ENCODE results near the gene PDILT. TPM values are rescaled to one million over a fixed set of nuclear protein-coding genes. Genes with fewer than 3 reads are reported as not detected.

Gene PDILT
- total RNA-seq, 1 experiment from 2014 or later: not detected

GRCh38 chr16:20395946-20396345 is 8.6 kb downstream of the PDILT start:
- Histone ChIP-seq H3K4me2 (ENCODE audit: insufficient read depth, insufficient read length, low read length) (no peak overlapping the region), H3K79me2 (ENCODE audit: insufficient read depth, low read length) (no peaks in the 10 kb centered on the region), H3K79me1 (ENCODE audit: insufficient read depth, low read depth, low read length, poor library complexity, severe bottlenecking) (no peaks in the 10 kb centered on the region), H3K27ac (ENCODE audit: insufficient read length, low read depth, low read length) (no peak overlapping the region), H4K20me1 (ENCODE audit: control insufficient read depth, insufficient read depth, insufficient read length) (no peaks in the 10 kb centered on the region), H3K18ac (ENCODE audit: insufficient read length, low read depth, low read length) (no peak overlapping the region), H2BK15ac (ENCODE audit: low read depth, low read length) (no peak overlapping the region), H2AFZ (ENCODE audit: low read length) (no peak overlapping the region), H3K4ac (ENCODE audit: low read depth, low read length) (no peak overlapping the region), H3T11ph (ENCODE audit: low read length) (no peak overlapping the region), H4K8ac (replicated peaks; ENCODE audit: insufficient read length, low read depth, low read length) (no peak overlapping the region), H2BK20ac (ENCODE audit: low read depth, low read length, poor library complexity, severe bottlenecking) (no peak overlapping the region), H2AK5ac (ENCODE audit: insufficient read length, low read length) (no peak overlapping the region), H3K56ac (ENCODE audit: insufficient read length, low read depth, low read length) (no peak overlapping the region), H3K9me3 (ENCODE audit: control insufficient read depth, low read depth, low read length) (no peaks in the 10 kb centered on the region), H3K23me2 (ENCODE audit: insufficient read length, low read depth, low read length, poor library complexity, severe bottlenecking) (no peaks in the 10 kb centered on the region), H3K4me1 (ENCODE audit: insufficient read depth, low read length) (no peaks in the 10 kb centered on the region), H3K23ac (ENCODE audit: insufficient read length, low read depth, low read length) (no peak overlapping the region), H3K27me3 (ENCODE audit: insufficient read depth, low read length) (no peaks in the 10 kb centered on the region), H3K14ac (ENCODE audit: insufficient read depth, low read length) (no peak overlapping the region), H2BK5ac (ENCODE audit: insufficient read length, low read length) (no peak overlapping the region), H3K9ac (ENCODE audit: extremely low read depth, insufficient read length, low read length) (no peak overlapping the region), H2BK120ac (ENCODE audit: low read depth, low read length, poor library complexity, severe bottlenecking) (no peak overlapping the region), H2BK12ac (ENCODE audit: insufficient read length, low read depth, low read length) (no peak overlapping the region), H4K91ac (ENCODE audit: insufficient read length, low read depth, low read length) (no peak overlapping the region), H4K5ac (ENCODE audit: insufficient read length, low read depth, low read length) (no peak overlapping the region)
- TF ChIP-seq CTCF (conservative IDR thresholded peaks at IDR 0.05): no peak
- Mint-ChIP-seq H3K36me3 (ENCODE audit: insufficient read depth in 1 of 3, low read depth in 3 of 3) (no peaks in the 10 kb centered on the region), H3K27ac (no peak overlapping the region), H3K27me3 (ENCODE audit: low read depth) (no peaks in the 10 kb centered on the region), H3K4me3 (no peak overlapping the region), H3K4me1 (peaks cover 4 to 6% of the 10 kb centered on the region in 2 experiments), H3K9me3 (no peaks in the 10 kb centered on the region)
- WGBS (ENCODE audit: extremely low coverage, insufficient read length, low lambda C conversion rate): no CpG with 5 or more reads among the region's 2 CpGs
- DNase-seq: no peak

All from H9 (cell line).